ENCODE data around the gene PAX8.

PAX8 gene

DNA sequence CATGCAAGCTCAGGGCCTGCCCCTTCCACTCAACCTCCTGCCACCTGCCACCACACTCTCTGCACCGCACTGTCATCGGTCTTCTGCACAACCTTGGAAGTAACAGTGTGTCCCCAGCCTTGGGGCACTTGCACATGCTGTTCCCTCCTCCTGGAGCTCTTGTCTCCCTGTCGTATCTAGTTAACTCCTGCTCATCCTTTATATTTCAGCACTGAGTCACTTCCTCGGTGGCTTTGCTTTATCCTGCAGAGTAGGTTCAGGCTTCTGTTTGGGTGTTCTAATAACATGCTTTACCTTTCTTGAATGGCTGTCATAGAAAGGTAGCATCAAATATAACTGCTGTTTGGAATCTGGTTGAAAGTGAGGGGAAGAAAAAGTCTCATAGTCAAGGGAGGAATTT is 25.3 kb downstream of the PAX8 start:
- no peak overlapping the region for H3K4me3 ChIP-seq (ENCODE audit: insufficient read depth, low read depth, low read length, poor library complexity, severe bottlenecking)
- no peaks in the 10 kb centered on the region for H3K36me3 ChIP-seq (ENCODE audit: control insufficient read depth, insufficient read depth, low read length)
- no peak overlapping the region for H3K27ac ChIP-seq (ENCODE audit: insufficient read depth, low read length, poor library complexity, severe bottlenecking)
- peaks cover 36% of the 10 kb centered on the region for H3K4me1 ChIP-seq (ENCODE audit: control insufficient read depth, insufficient read depth, low read length, poor library complexity, severe bottlenecking)
- H3K27me3 ChIP-seq (replicated peaks; ENCODE audit: control insufficient read depth, insufficient read depth, low read length, poor library complexity, severe bottlenecking): no peaks in the 10 kb centered on the region
- DNase-seq: no peak
- no peaks in the 10 kb centered on the region for H3K9me3 ChIP-seq (ENCODE audit: control insufficient read depth, low read length)

- Histone ChIP-seq H3K27ac (ENCODE audit: insufficient read depth, low read length, poor library complexity, severe bottlenecking) (peak overlapping the region; percentile 10), H3K27me3 (replicated peaks; ENCODE audit: control insufficient read depth, insufficient read depth, low read length, poor library complexity, severe bottlenecking) (no peaks in the 10 kb centered on the region), H3K4me1 (ENCODE audit: control insufficient read depth, insufficient read depth, low read length, poor library complexity, severe bottlenecking) (peaks cover 36% of the 10 kb centered on the region), H3K4me3 (ENCODE audit: insufficient read depth, low read depth, low read length, poor library complexity, severe bottlenecking) (no peak overlapping the region), H3K9me3 (ENCODE audit: control insufficient read depth, low read length) (no peaks in the 10 kb centered on the region), H3K36me3 (ENCODE audit: control insufficient read depth, insufficient read depth, low read length) (no peaks in the 10 kb centered on the region)
- no peak for DNase-seq
These were observed 26.6 kb downstream of the PAX8 start for GRCh38 chr2:113252047-113252590.

DNA sequence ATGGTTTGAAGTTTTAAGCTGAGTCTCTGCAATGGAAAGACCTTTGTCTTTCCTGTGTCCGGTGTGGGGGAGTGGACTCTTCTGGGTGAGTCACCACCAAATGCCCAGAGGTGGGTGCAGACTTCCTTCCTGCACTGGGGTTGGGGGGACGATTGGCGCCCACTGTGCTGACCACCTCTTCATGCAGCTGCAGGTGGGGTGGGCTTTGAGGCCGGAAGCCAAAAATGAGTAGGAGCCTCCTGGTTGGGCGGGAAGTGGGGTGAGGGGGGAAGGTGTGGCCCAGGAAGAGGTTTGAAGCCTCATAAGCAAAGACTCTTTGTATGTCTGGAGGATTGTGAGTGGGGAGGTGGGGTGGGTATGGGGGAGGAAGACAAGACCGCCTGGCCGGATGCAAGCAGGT is 27.6 kb downstream of the PAX8 start:
- H3K9me3 ChIP-seq (ENCODE audit: control insufficient read depth, low read length): no peaks in the 10 kb centered on the region
- no peaks in the 10 kb centered on the region for H3K27me3 ChIP-seq (replicated peaks; ENCODE audit: control insufficient read depth, insufficient read depth, low read length, poor library complexity, severe bottlenecking)
- no peak overlapping the region for H3K4me3 ChIP-seq (ENCODE audit: insufficient read depth, low read depth, low read length, poor library complexity, severe bottlenecking)
- H3K4me1 ChIP-seq (ENCODE audit: control insufficient read depth, insufficient read depth, low read length, poor library complexity, severe bottlenecking): peaks cover 36% of the 10 kb centered on the region
- H3K27ac ChIP-seq (ENCODE audit: insufficient read depth, low read length, poor library complexity, severe bottlenecking): peak overlapping the region; percentile 27
- no peak for DNase-seq
- H3K36me3 ChIP-seq (ENCODE audit: control insufficient read depth, insufficient read depth, low read length): no peaks in the 10 kb centered on the region

- Histone ChIP-seq H3K36me3 (ENCODE audit: control insufficient read depth, insufficient read depth, low read length) (no peaks in the 10 kb centered on the region), H3K9me3 (ENCODE audit: control insufficient read depth, low read length) (no peaks in the 10 kb centered on the region), H3K4me3 (ENCODE audit: insufficient read depth, low read depth, low read length, poor library complexity, severe bottlenecking) (no peak overlapping the region), H3K27ac (ENCODE audit: insufficient read depth, low read length, poor library complexity, severe bottlenecking) (no peak overlapping the region), H3K27me3 (replicated peaks; ENCODE audit: control insufficient read depth, insufficient read depth, low read length, poor library complexity, severe bottlenecking) (no peaks in the 10 kb centered on the region), H3K4me1 (ENCODE audit: control insufficient read depth, insufficient read depth, low read length, poor library complexity, severe bottlenecking) (peaks cover 36% of the 10 kb centered on the region)
- peak; percentile 45 to 66 (median 53) for DNase-seq
These were observed 29.5 kb downstream of the PAX8 start for GRCh38 chr2:113248997-113249770.

GRCh38 chr2:113246606-113247005 is 32.1 kb downstream of the PAX8 start:
- DNase-seq: no peak
- peaks cover 15% of the 10 kb centered on the region for H3K4me1 ChIP-seq (ENCODE audit: control insufficient read depth, insufficient read depth, low read length, poor library complexity, severe bottlenecking)
- H3K27ac ChIP-seq (ENCODE audit: insufficient read depth, low read length, poor library complexity, severe bottlenecking): no peak overlapping the region
- H3K36me3 ChIP-seq (ENCODE audit: control insufficient read depth, insufficient read depth, low read length): no peaks in the 10 kb centered on the region
- no peaks in the 10 kb centered on the region for H3K27me3 ChIP-seq (replicated peaks; ENCODE audit: control insufficient read depth, insufficient read depth, low read length, poor library complexity, severe bottlenecking)
- H3K9me3 ChIP-seq (ENCODE audit: control insufficient read depth, low read length): no peaks in the 10 kb centered on the region
- H3K4me3 ChIP-seq (ENCODE audit: insufficient read depth, low read depth, low read length, poor library complexity, severe bottlenecking): no peak overlapping the region

DNA sequence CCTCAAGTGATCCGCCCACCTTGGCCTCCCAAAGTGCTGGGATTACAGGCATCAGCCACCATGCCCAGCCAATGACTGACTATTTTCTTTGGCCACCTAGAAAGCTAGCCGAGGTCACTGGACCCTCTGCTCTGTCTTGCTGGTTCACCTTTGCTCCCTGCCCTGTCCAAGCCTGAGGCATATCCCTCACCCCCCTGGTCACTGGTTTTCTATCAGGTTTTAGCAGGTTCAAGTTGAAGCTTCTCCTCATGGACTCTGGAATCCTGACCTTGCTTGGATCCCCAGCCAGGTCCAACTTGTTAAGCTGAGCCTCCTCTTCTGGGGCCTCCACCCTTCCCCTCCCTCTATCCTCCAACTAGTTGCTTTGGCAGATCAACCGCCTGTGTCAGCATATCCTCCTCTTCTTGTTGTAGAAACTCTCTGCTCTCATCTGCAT is 33.4 kb downstream of the PAX8 start:
- no peak overlapping the region for H3K4me3 ChIP-seq (ENCODE audit: insufficient read depth, low read depth, low read length, poor library complexity, severe bottlenecking)
- no peaks in the 10 kb centered on the region for H3K27me3 ChIP-seq (replicated peaks; ENCODE audit: control insufficient read depth, insufficient read depth, low read length, poor library complexity, severe bottlenecking)
- H3K4me1 ChIP-seq (ENCODE audit: control insufficient read depth, insufficient read depth, low read length, poor library complexity, severe bottlenecking): peaks cover 4% of the 10 kb centered on the region
- no peaks in the 10 kb centered on the region for H3K9me3 ChIP-seq (ENCODE audit: control insufficient read depth, low read length)
- no peaks in the 10 kb centered on the region for H3K36me3 ChIP-seq (ENCODE audit: control insufficient read depth, insufficient read depth, low read length)
- no peak overlapping the region for H3K27ac ChIP-seq (ENCODE audit: insufficient read depth, low read length, poor library complexity, severe bottlenecking)
- DNase-seq: no peak

- Histone ChIP-seq H3K27ac (ENCODE audit: insufficient read depth, low read length, poor library complexity, severe bottlenecking) (no peak overlapping the region), H3K36me3 (ENCODE audit: control insufficient read depth, insufficient read depth, low read length) (no peaks in the 10 kb centered on the region), H3K4me3 (ENCODE audit: insufficient read depth, low read depth, low read length, poor library complexity, severe bottlenecking) (no peak overlapping the region), H3K9me3 (ENCODE audit: control insufficient read depth, low read length) (no peaks in the 10 kb centered on the region), H3K4me1 (ENCODE audit: control insufficient read depth, insufficient read depth, low read length, poor library complexity, severe bottlenecking) (no peaks in the 10 kb centered on the region), H3K27me3 (replicated peaks; ENCODE audit: control insufficient read depth, insufficient read depth, low read length, poor library complexity, severe bottlenecking) (no peaks in the 10 kb centered on the region)
- no peak for DNase-seq
These were observed 36.4 kb downstream of the PAX8 start for GRCh38 chr2:113242327-113242726.

- H3K36me3 ChIP-seq (ENCODE audit: control insufficient read depth, insufficient read depth, low read length): no peaks in the 10 kb centered on the region
- no peaks in the 10 kb centered on the region for H3K4me1 ChIP-seq (ENCODE audit: control insufficient read depth, insufficient read depth, low read length, poor library complexity, severe bottlenecking)
- no peaks in the 10 kb centered on the region for H3K9me3 ChIP-seq (ENCODE audit: control insufficient read depth, low read length)
- no peaks in the 10 kb centered on the region for H3K27me3 ChIP-seq (replicated peaks; ENCODE audit: control insufficient read depth, insufficient read depth, low read length, poor library complexity, severe bottlenecking)
- DNase-seq: no peak
- no peak overlapping the region for H3K4me3 ChIP-seq (ENCODE audit: insufficient read depth, low read depth, low read length, poor library complexity, severe bottlenecking)
- no peak overlapping the region for H3K27ac ChIP-seq (ENCODE audit: insufficient read depth, low read length, poor library complexity, severe bottlenecking)
These were observed 37.5 kb downstream of the PAX8 start for GRCh38 chr2:113240915-113241911.

DNA sequence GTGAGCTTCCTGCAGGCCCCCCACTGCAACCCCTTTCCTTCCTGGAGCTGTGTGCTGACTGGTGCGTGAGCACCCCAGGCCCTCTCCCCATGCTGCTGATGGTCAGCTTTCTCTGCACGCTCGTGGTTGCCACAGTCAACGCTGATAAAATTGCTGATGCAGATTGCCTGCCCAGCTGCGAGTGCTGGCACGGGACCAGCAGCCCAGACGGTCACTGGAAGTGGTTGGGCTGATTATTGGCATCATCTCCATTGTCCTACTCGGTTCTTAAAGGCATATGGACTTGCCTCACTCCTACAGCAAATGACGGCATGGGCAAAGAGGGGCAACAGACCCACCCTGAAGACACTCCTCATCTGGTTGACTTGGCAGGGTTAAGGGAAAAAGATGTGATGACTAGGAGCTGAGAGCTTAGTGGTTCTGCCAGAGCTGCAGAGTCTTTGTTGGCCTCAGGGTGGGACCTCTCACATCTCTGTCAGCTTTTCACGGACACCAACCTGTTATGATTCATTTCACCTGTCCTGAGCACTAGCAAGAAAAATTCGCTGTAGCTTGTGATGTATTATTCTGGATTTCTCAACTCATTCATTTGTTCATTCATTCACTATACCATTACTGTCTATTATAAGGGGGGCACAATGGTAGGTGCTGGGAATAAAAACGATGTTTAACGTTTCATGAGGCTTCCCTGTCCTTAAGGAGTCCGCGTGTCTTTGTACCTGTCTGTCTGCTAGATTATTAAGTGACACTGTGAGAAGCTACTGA is 38.4 kb downstream of the PAX8 start:
- no peaks in the 10 kb centered on the region for H3K36me3 ChIP-seq (ENCODE audit: control insufficient read depth, insufficient read depth, low read length)
- no peaks in the 10 kb centered on the region for H3K9me3 ChIP-seq (ENCODE audit: control insufficient read depth, low read length)
- no peaks in the 10 kb centered on the region for H3K27me3 ChIP-seq (replicated peaks; ENCODE audit: control insufficient read depth, insufficient read depth, low read length, poor library complexity, severe bottlenecking)
- no peak for DNase-seq
- H3K27ac ChIP-seq (ENCODE audit: insufficient read depth, low read length, poor library complexity, severe bottlenecking): no peak overlapping the region
- no peak overlapping the region for H3K4me3 ChIP-seq (ENCODE audit: insufficient read depth, low read depth, low read length, poor library complexity, severe bottlenecking)
- no peaks in the 10 kb centered on the region for H3K4me1 ChIP-seq (ENCODE audit: control insufficient read depth, insufficient read depth, low read length, poor library complexity, severe bottlenecking)

Data from effector memory CD4-positive, alpha-beta T cell (primary cell).